ENCODE measurements around the gene ERN2.

DNA sequence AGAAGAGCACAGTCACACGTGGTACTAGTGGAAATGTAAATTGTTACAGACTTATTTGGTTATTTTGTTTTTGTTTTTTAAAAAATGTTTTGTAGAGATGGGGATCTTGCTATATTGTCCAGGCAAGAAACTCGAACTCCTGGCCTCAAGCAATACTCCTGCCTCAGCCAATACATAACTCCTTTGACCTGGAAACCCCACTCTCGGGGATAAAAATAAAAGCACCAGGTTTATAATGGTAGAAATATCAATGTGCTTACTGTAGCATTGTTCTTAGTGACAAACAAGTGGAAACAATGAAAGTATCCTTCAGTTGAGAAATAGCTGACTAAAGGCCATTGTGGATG, 11.7 kb upstream of the ERN2 start:
- TF ChIP-seq, protein P1, sequence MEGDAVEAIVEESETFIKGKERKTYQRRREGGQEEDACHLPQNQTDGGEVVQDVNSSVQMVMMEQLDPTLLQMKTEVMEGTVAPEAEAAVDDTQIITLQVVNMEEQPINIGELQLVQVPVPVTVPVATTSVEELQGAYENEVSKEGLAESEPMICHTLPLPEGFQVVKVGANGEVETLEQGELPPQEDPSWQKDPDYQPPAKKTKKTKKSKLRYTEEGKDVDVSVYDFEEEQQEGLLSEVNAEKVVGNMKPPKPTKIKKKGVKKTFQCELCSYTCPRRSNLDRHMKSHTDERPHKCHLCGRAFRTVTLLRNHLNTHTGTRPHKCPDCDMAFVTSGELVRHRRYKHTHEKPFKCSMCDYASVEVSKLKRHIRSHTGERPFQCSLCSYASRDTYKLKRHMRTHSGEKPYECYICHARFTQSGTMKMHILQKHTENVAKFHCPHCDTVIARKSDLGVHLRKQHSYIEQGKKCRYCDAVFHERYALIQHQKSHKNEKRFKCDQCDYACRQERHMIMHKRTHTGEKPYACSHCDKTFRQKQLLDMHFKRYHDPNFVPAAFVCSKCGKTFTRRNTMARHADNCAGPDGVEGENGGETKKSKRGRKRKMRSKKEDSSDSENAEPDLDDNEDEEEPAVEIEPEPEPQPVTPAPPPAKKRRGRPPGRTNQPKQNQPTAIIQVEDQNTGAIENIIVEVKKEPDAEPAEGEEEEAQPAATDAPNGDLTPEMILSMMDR (IDR thresholded peaks at IDR 0.05 in 2 of 3, conservative IDR thresholded peaks at IDR 0.05 in 1 of 3; ENCODE audit: insufficient read depth in 2 of 3, low read depth in 1 of 3, low read length in 3 of 3): no peak
- TF ChIP-seq POLR2AphosphoS5 (IDR thresholded peaks at IDR 0.05; ENCODE audit: control insufficient read depth, insufficient read depth, low read depth, low read length): no peak
- no peak for TF ChIP-seq HNRNPH1 (optimal IDR thresholded peaks at IDR 0.05; ENCODE audit: low read depth, low read length)
- TF ChIP-seq TEAD4 (IDR thresholded peaks at IDR 0.05; ENCODE audit: low read length): no peak
- no peak for TF ChIP-seq TEAD4 (CRISPR knock-in tag; IDR thresholded peaks at IDR 0.05; ENCODE audit: borderline replicate concordance)
- no peak for TF ChIP-seq LARP7 (IDR thresholded peaks at IDR 0.05)
